GM19438 (cell line): ENCODE data around the gene CBX5.
A peak's percentile ranks its signal among the peaks of the same experiment; 100 is the strongest.
"Not testable (repeated sequence)": the region's sequence is repeated elsewhere in the genome, so short reads cannot be mapped to it uniquely, and the experiment has no call there.

Source experiments
- ATAC-seq: cut with Tn5 transposase; IDR thresholded peaks from one replicate; pipeline ENCODE4 v1.9.1; 2021; ENCODE audit warnings: low read depth; ENCODE audit not compliant: unreplicated experiment

The CBX5 gene

DNA sequence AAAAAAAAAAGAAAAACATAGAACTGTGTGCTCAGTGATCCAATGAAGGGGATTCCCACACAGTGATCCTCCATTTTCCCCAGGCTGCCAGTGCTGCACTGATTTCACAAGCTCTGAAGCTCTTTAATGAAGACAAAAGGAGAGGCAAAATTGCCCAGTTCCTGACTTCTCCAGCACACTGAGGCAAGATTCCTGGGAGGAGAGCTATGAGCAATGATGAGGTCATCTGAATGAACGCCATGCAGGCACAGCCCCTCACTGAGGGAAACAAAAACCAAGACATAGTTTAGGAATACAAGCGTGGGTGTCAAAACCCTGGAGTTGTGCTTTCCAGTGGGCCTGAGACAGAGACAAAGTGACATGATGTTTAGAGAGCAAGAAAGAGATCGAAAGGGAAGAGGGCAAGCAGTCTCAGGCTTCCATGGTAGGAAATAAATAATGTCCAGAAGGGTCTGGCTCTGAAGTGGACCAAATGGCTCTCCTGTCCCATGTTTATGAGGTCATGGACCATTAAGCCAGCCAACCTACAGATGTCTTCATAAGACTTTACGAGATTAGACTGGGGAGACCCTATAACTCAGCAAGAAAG is 50.2 kb downstream of the CBX5 start:
- no peak for ATAC-seq

DNA sequence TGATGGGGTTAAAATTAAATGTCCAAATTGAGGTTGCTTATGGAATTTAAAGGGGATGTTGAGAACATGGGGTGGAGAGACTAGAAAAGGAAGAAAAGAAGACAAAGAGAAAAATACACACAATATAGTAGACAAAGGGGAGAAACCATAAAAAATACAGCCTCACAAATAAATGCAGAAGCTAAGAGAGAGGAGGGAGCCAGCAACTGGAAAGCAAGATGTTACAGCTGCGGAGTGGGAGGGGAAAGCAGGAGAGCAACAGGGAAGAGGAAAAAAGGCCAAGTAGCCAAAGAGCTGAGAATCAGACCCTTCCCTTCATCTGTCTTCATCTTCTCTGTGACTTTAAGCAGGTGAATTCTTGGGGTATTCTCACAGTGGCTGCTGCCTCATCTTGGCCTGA is 51.5 kb downstream of the CBX5 start:
- ATAC-seq = no peak

DNA sequence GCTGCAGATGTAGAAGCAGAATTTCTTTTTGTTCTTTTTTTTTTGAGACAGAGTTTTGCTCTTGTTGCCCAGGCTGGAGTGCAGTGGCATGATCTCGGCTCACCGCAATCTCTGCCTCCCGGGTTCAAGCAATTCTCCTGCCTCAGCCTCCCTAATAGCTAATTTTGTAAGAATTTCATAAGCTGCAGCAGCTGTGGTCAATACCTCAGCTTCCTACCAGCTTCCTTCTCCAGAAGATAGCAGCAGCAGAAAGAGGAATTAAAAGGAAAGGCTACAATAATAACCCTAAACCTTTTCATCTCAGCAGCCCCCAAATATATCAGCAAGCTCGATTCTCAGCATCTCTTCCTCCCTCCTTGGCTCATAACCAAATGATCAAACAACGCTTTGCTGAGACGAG is 52.0 kb downstream of the CBX5 start:
- ATAC-seq = not testable (repeated sequence)

DNA sequence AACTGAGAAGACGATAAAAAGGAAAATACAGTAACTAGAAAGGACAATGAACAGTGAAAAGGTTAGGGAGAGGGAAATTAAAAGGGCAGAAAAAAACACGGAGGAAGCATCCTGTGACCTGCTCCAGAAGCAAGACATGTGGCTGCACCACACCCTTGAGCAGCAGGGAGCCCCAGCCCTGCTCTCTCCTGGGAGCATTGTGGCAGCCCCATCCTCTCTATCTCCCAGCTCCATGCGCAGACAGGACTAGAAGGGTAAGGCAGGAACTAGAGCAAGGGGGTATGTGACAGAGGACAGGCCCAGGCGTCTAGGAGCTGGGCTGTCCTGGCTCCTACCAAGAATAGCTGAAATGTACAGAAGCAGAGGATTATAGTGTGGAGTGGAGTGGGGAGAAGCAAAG is 52.5 kb downstream of the CBX5 start:
- ATAC-seq = no peak

- no peak for ATAC-seq
These were observed 54.3 kb downstream of the CBX5 start for GRCh38 chr12:54225666-54226065.

GRCh38 chr12:54222609-54223008 is 57.3 kb downstream of the CBX5 start:
- no peak for ATAC-seq

GRCh38 chr12:54221402-54221984 is 58.4 kb downstream of the CBX5 start:
- ATAC-seq = no peak

GRCh38 chr12:54220567-54220966 is 59.4 kb downstream of the CBX5 start:
- no peak for ATAC-seq

GRCh38 chr12:54220092-54220557 is 59.8 kb downstream of the CBX5 start:
- ATAC-seq = peak; percentile 48

DNA sequence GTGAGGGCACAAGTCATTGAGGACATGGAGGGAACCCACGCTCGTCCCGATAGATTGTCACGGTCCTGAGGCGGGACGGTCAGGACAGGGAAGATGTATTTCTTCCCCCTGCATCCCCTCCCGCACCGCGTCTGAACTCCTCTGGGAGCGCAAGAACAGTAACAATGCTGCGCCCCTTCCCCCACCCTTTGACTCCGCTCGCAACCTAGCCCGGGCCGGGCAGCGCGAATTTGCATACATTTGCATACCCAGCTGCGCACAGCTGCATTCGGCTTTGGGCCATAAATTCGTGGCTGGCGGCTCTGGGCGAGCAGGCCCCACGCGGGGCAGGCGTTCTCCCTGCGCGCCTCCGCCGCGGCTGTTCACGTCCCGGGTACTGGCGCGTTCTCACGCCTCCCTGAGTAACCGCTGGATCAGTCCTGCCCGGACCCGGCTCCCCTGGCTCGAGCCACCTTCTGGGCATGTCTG is 62.1 kb downstream of the CBX5 start:
- no peak for ATAC-seq

DNA sequence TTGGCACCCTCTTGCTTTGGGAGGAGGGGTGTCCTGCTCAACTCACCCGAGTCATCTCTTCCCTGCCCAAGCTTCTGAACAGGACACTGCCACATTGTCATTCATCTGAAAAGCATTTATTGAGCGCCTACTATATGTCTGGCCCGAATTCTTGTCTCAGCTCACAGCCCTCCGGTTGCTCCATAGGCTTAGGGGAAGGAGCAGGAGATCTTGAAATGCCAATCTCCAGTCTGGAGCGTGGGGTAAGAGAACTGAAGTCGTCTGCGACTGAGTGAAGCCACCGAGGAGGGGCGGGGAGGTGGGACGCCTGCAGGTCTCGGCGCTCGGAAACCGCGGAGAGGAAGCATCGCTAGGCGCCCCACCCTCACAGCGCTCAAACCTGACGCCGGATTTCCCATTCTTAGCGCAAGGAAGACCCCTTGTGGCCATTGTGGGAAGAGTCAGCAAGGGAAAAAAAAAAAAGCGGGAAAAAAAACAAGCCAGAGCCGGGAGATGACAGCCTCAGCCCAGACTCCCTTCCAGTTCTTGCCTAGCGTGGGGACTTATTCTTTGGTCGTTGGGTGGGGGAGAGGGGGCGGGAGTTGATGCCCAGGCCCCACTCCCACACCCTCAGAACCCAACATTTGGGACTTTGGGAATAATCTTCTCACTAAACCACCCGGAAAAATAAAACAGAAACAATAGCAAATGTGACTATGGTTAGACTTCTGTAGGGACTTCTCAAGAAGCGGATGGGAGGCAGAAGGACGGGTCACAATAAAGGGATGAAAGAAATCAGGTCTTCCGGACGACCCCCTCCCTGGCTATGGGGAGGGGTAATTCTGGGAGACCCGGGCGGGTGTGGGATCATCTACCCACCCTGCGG is 62.9 kb downstream of the CBX5 start:
- no peak for ATAC-seq

DNA sequence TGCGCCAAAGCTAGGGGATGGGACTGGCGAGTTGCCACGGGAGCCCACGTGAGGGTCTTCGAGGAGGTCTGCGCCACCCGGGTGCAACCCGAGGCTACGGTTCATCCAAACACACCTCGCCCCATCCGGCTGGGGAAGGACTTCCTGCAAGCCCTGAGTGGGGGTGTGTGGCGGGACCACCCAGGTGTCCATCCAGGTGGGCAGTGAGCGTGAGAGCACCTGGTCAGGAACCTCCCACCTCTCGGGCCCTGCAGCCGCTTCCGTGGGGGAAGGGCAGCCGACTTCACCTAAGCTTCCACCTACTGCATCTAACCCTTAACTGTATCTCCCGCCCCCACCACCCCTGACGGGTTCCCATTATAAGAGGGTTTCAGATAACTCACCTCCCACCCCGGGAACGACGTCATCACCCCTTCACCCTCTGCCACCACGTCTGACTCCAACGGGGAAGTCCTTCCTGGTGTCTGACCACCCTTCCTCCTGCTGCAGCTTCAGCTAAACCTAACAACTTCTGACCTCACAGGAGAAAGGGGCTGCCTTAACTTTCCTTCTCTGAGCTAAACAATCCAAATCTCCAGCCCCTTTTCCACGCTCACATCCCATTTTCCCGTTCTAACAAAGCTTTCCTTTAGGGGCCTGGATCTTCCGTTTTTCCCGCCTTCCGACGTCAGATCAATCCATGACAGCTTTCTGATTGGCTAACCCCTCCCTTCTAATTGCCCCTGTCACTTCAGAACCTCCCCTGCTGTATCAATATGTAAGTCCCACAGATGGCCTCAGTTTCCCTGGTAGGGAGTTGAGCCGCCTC is 63.7 kb downstream of the CBX5 start:
- no peak for ATAC-seq

DNA sequence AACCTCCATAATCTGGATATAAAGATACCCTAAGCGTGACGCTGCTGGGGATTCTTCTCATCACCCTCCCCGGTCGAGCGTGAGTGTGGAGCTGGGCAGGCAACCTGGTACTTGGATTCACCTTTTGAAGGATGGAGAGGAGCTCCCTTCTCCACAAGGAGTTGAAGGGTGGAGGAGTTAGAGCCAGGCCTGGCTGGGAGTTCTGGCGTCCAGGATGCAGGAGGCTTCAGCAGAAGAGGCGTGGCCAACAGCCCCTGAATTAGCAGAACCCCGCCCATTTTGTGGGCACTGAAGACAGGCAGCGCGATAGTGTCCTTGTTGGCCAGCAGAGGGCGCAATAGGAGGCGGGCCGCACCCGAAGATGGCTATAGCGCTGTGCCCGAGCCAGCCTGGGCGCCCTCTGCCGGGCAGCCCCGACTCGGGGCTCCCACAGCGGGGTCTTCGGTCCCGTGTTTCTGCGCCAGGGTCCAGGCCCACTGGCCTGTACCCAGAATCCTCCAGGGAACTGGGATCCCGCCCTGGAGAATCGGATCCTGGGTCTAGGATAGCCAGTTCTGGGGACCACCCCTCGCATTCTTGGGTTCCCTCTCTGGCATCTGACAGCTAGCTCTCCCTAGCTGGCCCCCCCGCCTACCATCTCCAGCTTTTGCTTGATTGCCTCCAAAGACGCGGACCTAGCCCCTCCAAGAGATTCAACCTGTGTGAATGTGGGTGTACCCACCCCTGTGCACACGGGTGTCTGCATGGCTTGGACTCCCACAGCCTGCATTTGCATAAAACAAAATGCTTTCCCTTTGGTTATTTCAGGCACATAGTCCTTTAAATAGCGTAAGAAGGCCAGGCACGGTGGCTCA is 65.1 kb downstream of the CBX5 start:
- peak; percentile 78 for ATAC-seq

DNA sequence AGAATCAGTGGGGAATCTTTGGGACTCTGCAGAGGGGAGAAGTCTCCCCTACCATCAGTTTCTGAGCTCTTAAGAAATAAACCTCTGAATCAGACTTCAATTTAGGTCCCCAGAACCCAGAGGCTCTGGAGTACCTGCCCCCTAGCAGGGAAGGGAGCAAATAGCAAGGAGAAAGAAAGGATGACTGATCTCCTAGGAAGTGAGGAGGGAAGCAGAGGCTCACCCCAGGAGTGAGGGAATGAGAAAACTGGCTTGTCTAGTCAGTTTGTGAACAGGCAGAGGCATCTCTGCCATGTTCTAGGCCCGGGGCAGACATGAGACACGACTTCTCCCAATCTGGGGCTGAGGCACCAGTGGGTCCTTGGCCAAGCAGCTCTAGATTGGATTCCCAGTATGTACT is 66.8 kb downstream of the CBX5 start:
- ATAC-seq = no peak

GRCh38 chr12:54211920-54212319 is 68.0 kb downstream of the CBX5 start:
- no peak for ATAC-seq

DNA sequence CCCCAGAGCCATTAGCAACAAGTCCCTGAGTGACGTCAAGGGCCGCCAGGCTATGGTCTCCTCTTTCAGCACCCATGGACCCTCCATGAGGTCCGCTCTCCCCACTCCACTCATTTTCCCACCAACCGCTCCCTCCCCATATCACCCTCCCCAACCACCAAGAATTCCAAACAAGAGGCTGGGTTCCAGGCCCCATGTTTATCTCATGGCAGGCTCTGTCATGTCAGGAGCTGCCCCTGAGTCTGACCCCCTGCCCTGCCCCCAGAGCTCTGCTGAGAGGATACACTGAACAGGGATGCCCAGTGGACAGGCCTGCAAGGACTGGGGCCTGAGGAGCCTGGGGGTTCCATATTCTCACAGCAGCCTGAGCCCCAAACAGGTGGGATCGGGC is 69.5 kb downstream of the CBX5 start:
- no peak for ATAC-seq

- ATAC-seq = no peak
These were observed 71.3 kb downstream of the CBX5 start for GRCh38 chr12:54208591-54208990.

- ATAC-seq = no peak
These were observed 72.2 kb downstream of the CBX5 start for GRCh38 chr12:54207539-54208294.

GRCh38 chr12:54206791-54207190 is 73.1 kb downstream of the CBX5 start:
- no peak for ATAC-seq
